Activated naive CD4-positive, alpha-beta T cell treated with anti-CD3 and anti-CD28 coated beads, Interleukin-2, amount 10 ng/mL, durations not matched to agents 7 days and 5 days (primary cell): Measurements from ENCODE around the gene IL20.

Source experiments
- CTCF ChIA-PET: fragments of 350-600 bp; sonication (Branson Sonifier 250); formaldehyde crosslinking; loops from one replicate; lab custom pipeline; 2021; ENCODE audit warnings: antibody characterized with exemption; lab: Charles Lee
- DNase-seq: peaks from one replicate; pipeline ENCODE4 v3.0.0-alpha.2; 2020
- H3K27ac Mint-ChIP-seq: one replicate; pipeline ENCODE4 v1.8.0; 2021; ENCODE audit warnings: mild to moderate bottlenecking, moderate library complexity, mixed read lengths
- H3K27me3 Mint-ChIP-seq: one replicate; pipeline ENCODE4 v1.8.0; 2021; ENCODE audit warnings: mild to moderate bottlenecking, mixed read lengths
- H3K36me3 Mint-ChIP-seq: one replicate; pipeline ENCODE4 v1.8.0; 2021; ENCODE audit warnings: mixed read lengths
- H3K4me1 Mint-ChIP-seq: one replicate; pipeline ENCODE4 v1.8.0; 2021; ENCODE audit warnings: mixed read lengths
- H3K4me3 Mint-ChIP-seq: one replicate; pipeline ENCODE4 v1.8.0; 2021; ENCODE audit warnings: mild to moderate bottlenecking, moderate library complexity, mixed read lengths
- H3K9me3 Mint-ChIP-seq: one replicate; pipeline ENCODE4 v1.8.0; 2021; ENCODE audit warnings: mixed read lengths

IL20 gene

DNA sequence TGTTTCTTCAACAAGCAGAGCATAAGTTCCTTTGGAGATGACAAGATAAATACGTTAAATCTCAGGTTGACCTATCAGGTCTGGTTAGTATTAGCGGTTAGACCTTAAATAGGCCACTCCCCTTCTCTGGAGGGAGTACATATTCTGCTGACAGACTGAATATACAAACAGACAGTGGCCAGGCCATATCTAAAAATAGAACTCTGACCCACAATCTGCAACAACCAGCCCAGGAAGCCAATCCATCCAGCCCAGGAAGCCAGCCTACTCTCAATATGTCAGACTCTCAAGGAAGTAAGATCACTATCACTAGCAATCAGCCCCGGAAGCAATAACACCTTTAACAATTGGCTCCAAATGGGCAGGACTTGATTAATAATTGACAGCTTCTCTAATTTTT lies 6.7 kb downstream of the IL20 start:
- no peak overlapping the region for H3K4me3 Mint-ChIP-seq
- no peak for DNase-seq
- no peak overlapping the region for H3K27ac Mint-ChIP-seq
- CTCF ChIA-PET = interaction anchor here (1.7 kb wide), 1 partner anchor 63 kb away, joined by 5 read pairs; no protein-coding TSS in a partner anchor
- peaks cover 18% of the 10 kb centered on the region for H3K36me3 Mint-ChIP-seq
- peaks cover 37% of the 10 kb centered on the region for H3K9me3 Mint-ChIP-seq
- peaks cover 39% of the 10 kb centered on the region for H3K27me3 Mint-ChIP-seq
- peaks cover 2% of the 10 kb centered on the region for H3K4me1 Mint-ChIP-seq

DNA sequence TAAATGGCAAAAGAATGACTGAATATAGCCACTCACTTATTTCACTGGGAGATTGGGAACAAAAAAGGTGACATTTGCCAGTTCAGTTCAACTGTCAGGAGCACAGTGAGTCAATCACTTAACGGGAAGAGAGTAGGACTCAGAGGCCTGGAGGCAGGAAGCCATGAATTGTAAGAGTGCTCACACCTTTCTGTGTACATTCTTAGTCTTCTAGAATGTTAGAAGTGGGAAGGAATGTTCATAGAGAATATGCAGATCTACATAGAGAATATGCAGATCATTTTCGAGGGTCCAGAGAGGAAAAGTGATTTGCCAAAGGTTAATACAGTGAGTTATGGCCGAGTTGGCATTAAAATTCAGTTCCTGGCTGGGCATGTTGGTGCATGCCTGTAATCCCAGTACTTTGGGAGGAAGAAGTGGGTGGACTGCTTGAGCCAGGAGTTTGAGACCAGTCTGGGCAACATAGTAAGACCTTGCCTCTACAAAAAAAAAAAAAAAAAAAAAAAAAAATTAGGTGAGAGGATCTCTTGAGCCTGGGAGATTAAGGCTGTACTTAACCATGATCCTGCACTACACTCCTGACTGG lies 8.3 kb downstream of the IL20 start:
- H3K36me3 Mint-ChIP-seq = peaks cover 27% of the 10 kb centered on the region
- no peak overlapping the region for H3K27ac Mint-ChIP-seq
- no peak for DNase-seq
- H3K9me3 Mint-ChIP-seq = peaks cover 49% of the 10 kb centered on the region
- peaks cover 2% of the 10 kb centered on the region for H3K4me1 Mint-ChIP-seq
- no peak overlapping the region for H3K4me3 Mint-ChIP-seq
- CTCF ChIA-PET = interaction anchor here (1.2 kb wide), 1 partner anchor 14 kb away, joined by 3 read pairs; no protein-coding TSS in a partner anchor
- peaks cover 33% of the 10 kb centered on the region for H3K27me3 Mint-ChIP-seq

DNA sequence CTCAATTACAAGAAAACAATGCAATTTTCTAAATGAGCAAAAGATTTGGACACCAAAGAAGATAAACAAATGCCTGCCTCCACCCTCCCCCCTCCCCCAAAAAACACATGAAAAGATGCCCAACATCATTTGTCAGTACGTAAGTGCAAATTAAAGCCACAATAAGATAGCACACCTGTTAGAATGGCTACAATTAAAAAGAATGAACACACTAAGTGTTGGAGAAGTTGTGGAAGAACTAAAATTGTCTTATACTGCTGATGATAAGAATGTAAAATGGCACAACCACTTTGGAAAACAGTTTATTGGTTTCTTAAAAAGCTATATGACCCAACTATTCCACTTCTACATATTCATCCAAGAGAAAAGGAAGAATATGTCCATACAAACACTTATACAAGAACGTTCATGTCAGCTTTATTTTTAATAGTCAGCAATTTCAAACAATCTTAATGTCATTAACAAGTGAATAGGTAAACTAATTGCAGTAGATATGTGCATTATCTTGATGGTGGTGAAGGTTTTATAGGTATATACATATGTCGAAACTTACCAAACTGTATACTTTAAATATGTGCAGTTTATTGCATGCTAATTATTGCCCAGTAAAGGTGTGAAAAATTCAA lies 10.4 kb downstream of the IL20 start:
- Mint-ChIP-seq H3K4me3 (no peak overlapping the region), H3K9me3 (peaks cover 55% of the 10 kb centered on the region)
- no peak for DNase-seq

DNA sequence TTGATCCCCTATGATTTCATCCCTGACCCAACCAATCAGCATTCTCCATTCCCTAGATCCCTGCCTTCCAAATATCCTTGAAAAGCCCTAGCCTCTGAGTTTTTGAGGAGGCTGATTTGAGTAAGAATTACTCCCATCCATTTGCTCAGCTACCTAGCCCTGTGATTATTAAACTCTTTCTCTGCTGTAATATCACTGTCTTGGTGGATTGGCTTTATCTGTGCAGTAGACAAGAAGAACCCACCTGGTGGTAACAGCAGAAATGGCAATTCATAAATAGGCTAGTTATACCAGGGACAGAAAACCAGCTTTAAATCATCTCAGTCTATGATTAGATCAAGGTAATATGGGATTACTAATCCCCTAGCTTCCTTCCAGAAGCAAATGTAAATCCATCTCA lies 13.0 kb downstream of the IL20 start:
- peaks cover 36% of the 10 kb centered on the region for H3K9me3 Mint-ChIP-seq
- peaks cover 14% of the 10 kb centered on the region for H3K27me3 Mint-ChIP-seq
- no peak for DNase-seq
- H3K4me3 Mint-ChIP-seq = no peak overlapping the region
- no peaks in the 10 kb centered on the region for H3K4me1 Mint-ChIP-seq
- H3K27ac Mint-ChIP-seq = no peak overlapping the region
- peaks cover 17% of the 10 kb centered on the region for H3K36me3 Mint-ChIP-seq
- CTCF ChIA-PET = interaction anchor here (0.7 to 2.1 kb wide), 8 partner anchors 10 to 128 kb away, joined by 3 to 6 read pairs (median 4); partner anchors contain the start of gene IL20

More for the DNA sequence above, 10.4 kb downstream of the IL20 start:
- Mint-ChIP-seq H3K36me3 (peaks cover 27% of the 10 kb centered on the region), H3K27me3 (peaks cover 15% of the 10 kb centered on the region), H3K27ac (no peak overlapping the region), H3K4me1 (no peaks in the 10 kb centered on the region)
- CTCF ChIA-PET = no interaction called here

DNA sequence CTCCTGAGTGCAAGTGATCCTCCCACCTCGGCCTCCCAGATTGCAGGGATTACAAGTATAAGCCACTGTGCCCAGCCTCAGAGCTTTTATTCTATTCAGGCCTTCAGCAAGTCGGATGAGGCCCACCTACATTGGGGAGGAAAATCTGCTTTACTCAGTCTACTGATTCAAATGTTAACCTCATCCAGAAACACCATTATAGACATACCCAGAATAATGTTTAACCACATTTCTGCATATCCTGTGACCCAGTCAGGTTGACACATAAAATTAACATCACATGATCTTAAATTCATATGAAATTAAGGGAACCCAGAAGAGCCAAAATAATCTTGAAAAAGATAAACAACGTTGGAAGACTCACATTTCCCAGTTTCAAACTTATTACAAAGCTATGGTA lies 14.9 kb downstream of the IL20 start:
- no peak for DNase-seq
- CTCF ChIA-PET = interaction anchor here (2.4 kb wide), 1 partner anchor 32 kb away, joined by 6 read pairs; no protein-coding TSS in a partner anchor
- Mint-ChIP-seq H3K36me3 (peaks cover 13% of the 10 kb centered on the region), H3K27ac (no peak overlapping the region), H3K4me1 (no peaks in the 10 kb centered on the region), H3K4me3 (no peak overlapping the region), H3K27me3 (peaks cover 19% of the 10 kb centered on the region), H3K9me3 (peaks cover 31% of the 10 kb centered on the region)

DNA sequence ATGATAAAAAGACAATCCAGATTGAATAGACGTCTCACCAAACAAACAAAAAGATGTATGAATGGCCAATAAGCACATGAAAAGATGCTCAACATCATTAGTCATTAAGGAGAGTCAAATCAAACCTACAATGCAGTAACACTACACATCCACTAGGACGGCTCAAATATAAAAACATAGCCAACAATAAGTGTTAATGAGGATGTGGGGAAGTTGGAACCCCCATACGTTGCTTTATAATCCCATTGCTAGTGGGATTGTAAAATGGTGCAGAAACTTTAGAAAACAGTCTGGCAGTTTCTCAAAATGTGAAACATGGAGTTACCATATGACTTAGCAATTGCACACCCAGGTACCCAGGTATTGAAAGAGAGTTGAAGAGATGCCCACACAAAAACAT lies 17.1 kb downstream of the IL20 start:
- Mint-ChIP-seq H3K36me3 (peaks cover 7% of the 10 kb centered on the region), H3K27me3 (peaks cover 25% of the 10 kb centered on the region), H3K4me3 (no peak overlapping the region), H3K27ac (no peak overlapping the region), H3K4me1 (peaks cover 2% of the 10 kb centered on the region), H3K9me3 (peaks cover 16% of the 10 kb centered on the region)
- CTCF ChIA-PET = interaction anchor here (2.0 kb wide), 1 partner anchor 17 kb away, joined by 9 read pairs; the partner anchor contains the start of gene IL20
- no peak for DNase-seq

DNA sequence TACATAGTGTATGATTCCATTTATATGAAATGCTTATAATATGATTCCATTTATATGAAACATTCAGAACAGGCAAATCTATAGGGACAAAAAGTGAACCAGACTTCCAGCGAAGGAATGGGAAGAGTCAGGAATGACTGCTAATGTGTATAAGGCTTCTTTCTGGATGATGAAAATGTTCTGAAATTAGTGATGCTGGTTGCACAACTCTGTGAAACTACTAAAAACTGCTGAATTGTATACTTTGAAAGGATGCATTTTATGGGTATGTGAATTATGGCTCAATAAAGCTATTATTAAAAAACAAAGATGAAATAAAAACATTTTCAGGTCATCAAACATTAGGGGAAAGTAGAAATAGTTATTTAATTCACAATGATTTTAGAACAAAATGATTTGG lies 17.7 kb downstream of the IL20 start:
- CTCF ChIA-PET = interaction anchor here (0.8 to 2.0 kb wide), 3 partner anchors 18 to 73 kb away, joined by 3 to 9 read pairs (median 8); partner anchors contain the start of genes FCMR and IL20
- no peak for DNase-seq
- Mint-ChIP-seq H3K4me3 (no peak overlapping the region), H3K27me3 (peaks cover 25% of the 10 kb centered on the region), H3K4me1 (peaks cover 2% of the 10 kb centered on the region), H3K27ac (no peak overlapping the region), H3K9me3 (peaks cover 12% of the 10 kb centered on the region), H3K36me3 (peaks cover 5% of the 10 kb centered on the region)

DNA sequence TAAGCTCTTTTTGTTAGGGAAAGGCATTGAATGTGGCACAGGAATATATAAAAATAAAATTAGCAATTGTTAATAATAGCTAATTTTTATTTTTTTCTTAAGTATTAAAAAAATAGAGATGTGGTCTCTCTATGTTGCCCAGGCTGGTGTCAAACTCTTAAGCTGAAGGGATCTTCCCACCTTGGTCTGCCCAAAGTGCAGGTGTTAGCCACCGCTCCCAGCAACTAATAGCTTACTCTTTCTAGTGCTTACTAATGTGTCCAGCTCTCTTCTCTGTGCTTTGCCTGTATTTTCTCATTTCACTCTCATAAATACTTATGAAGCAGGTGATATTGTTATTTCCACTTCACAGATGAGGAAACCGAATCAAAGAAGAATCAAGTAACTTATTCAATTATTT lies 18.5 kb downstream of the IL20 start:
- CTCF ChIA-PET = interaction anchor here (0.8 to 2.0 kb wide), 7 partner anchors 18 to 157 kb away, joined by 3 to 9 read pairs (median 4); partner anchors contain the start of genes FCMR and IL20
- Mint-ChIP-seq H3K36me3 (no peaks in the 10 kb centered on the region), H3K27ac (no peak overlapping the region), H3K9me3 (peaks cover 6% of the 10 kb centered on the region), H3K27me3 (peaks cover 26% of the 10 kb centered on the region), H3K4me3 (no peak overlapping the region), H3K4me1 (peaks cover 5% of the 10 kb centered on the region)
- DNase-seq = no peak

DNA sequence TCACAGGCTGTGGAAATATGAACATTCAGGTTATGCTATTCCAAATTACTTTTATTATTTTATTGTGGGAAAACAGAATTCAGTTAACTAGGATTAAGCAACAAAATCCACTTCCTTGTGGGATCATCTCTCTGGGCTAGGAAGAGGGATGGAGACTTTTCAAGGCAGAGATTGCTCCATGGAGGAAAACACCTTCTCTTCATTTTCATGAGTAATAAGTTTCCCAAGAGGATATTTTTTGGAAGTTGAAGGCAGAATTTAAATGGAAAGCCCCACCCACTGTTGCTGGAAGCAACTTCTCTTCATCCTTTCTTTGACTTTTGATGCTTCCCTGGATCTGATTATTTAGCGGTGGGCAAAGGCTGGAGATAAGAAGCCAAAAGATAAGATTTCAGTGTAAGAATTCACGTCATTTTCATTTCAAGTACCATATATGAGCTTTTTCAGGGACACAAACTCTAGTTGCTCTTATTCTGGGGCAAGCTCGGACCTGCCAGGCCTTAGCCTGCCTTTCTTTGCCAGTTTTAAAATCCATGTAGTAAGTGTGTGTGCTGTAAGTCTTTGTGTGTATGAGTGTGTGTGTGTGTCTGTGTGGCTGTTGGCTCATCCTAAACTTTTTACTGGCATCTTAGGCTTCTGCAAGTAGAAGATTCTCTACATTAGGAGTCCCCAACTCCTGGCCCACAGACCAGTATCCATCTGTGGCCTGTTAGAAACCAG lies 20.1 kb downstream of the IL20 start:
- DNase-seq = no peak
- no peak overlapping the region for H3K4me3 Mint-ChIP-seq
- no peaks in the 10 kb centered on the region for H3K36me3 Mint-ChIP-seq
- CTCF ChIA-PET = interaction anchor here (0.9 to 1.4 kb wide), 3 partner anchors 9 to 96 kb away, joined by 4 to 5 read pairs (median 4); partner anchors contain the start of gene IL20
- H3K9me3 Mint-ChIP-seq = no peaks in the 10 kb centered on the region
- H3K27me3 Mint-ChIP-seq = peaks cover 31% of the 10 kb centered on the region
- H3K4me1 Mint-ChIP-seq = peaks cover 20% of the 10 kb centered on the region
- no peak overlapping the region for H3K27ac Mint-ChIP-seq

DNA sequence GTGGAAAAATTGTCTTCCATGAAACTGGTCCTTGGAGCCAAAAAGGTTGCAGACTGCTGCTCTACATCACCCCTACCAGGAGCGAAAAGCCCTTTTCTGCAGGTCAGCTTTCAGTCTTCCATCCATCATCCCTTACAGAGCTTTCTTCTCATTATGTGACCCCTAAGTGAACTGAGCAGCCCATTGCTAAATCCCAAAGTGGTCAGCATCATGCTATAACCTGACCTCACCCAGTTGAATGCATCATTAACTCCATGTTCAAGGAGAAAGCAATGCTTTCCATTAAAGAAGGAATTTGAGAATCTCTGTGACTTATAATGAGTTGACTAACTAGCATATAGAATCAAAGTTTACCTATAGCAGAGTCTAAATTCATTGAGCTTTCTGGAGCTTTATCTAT lies 21.4 kb downstream of the IL20 start:
- H3K27ac Mint-ChIP-seq = no peak overlapping the region
- peaks cover 4% of the 10 kb centered on the region for H3K36me3 Mint-ChIP-seq
- H3K4me3 Mint-ChIP-seq = no peak overlapping the region
- CTCF ChIA-PET = interaction anchor here (0.6 to 1.2 kb wide), 5 partner anchors 21 to 420 kb away, joined by 3 read pairs; no protein-coding TSS in a partner anchor
- H3K9me3 Mint-ChIP-seq = peaks cover 4% of the 10 kb centered on the region
- H3K27me3 Mint-ChIP-seq = peaks cover 31% of the 10 kb centered on the region
- no peak for DNase-seq
- H3K4me1 Mint-ChIP-seq = peaks cover 34% of the 10 kb centered on the region

DNA sequence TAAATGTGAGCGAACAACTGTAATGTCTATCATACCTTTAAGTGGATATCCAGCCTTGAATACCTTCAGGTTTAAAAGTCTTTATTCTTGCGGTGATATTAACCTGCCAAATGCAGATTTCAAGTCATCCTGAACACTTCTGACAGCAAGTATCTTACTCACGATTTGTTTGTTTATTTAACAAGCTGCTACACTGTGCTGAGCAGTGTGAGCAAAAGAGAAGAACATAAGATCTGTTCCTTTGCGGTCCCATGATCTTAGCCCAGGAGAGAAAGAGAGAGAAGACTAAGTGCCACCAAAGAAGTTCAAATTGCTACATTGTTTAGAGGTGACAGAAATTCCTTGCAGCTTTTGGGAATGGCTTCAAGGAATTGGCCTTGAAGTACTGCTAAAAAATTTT lies 22.3 kb downstream of the IL20 start:
- peaks cover 4% of the 10 kb centered on the region for H3K36me3 Mint-ChIP-seq
- no peak overlapping the region for H3K4me3 Mint-ChIP-seq
- H3K9me3 Mint-ChIP-seq = peaks cover 4% of the 10 kb centered on the region
- DNase-seq = no peak
- CTCF ChIA-PET = interaction anchor here (1.2 kb wide), 2 partner anchors 23 to 24 kb away, joined by 3 read pairs; no protein-coding TSS in a partner anchor
- H3K4me1 Mint-ChIP-seq = peaks cover 35% of the 10 kb centered on the region
- H3K27ac Mint-ChIP-seq = no peak overlapping the region
- H3K27me3 Mint-ChIP-seq = peaks cover 31% of the 10 kb centered on the region

DNA sequence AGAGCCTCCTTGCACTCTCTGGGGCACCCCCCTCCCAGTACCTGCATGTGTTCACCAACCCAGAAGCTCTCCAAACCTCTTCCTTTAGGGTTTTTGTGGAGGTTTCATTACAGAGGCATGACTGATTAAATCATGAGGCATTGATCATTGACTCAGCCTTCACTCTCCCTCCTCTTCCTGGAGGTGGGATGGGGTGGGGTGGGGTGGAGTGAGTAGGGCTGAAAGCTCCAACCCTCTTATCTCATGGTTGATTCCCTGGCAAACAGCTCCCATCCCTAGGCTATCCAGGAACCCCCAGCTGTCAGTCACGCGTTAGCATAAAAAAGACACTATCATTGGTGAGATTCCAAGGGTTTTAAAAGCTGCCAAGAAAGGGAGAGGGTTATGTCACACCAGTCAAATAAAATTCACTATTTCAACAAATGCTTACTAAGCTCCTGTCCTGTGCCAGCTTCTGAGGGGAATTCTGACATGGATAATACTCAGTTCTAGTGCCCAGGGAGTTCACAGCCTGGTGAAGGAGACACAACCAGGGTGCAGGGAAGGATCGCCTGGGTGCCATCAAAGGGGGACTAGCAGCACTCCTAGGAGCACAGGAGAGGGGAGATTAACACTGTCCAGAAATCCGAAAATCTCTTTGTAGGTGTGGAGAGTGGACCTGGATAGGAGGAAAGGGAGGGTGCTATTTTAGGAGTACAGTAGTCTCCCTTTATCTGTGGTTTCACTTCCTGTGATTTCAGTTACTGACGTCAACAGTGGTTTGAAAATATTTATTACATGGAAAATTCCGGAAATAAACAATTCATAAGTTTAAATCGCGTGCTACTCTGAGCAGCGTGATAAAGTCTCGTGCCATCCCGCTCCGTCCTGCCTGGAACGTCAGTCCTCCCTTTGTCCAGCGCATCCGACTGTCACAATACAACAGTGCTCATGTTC lies 25.0 kb downstream of the IL20 start:
- Mint-ChIP-seq H3K27ac (peak overlapping the region; percentile 84), H3K4me1 (peaks cover 43% of the 10 kb centered on the region), H3K4me3 (no peak overlapping the region), H3K27me3 (peaks cover 22% of the 10 kb centered on the region), H3K9me3 (peaks cover 4% of the 10 kb centered on the region), H3K36me3 (peaks cover 5% of the 10 kb centered on the region)
- DNase-seq = no peak
- CTCF ChIA-PET = interaction anchor here (0.5 to 1.5 kb wide), 2 partner anchors 22 to 26 kb away, joined by 4 read pairs; no protein-coding TSS in a partner anchor

DNA sequence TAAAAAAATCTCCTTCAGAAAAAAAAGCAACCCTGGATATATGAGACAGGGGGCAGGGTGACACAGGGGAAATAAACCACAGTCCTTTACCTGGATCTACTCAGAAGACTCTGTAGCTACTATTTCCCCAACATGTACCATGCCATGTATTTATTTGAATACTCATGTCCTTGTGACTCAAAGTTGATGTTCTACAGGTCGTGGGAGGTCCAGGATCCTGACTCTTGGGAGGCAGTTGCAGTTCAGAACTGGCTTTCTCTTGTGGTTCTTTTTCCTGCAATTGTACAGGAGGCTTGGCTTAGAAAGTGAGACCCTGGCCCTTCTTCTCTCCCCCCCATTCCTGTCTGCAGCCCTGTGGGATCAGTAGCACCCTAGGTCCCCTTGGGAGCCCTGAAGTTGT lies 26.0 kb downstream of the IL20 start:
- no peak for DNase-seq
- Mint-ChIP-seq H3K27me3 (peaks cover 15% of the 10 kb centered on the region), H3K4me3 (no peak overlapping the region), H3K9me3 (peaks cover 4% of the 10 kb centered on the region), H3K4me1 (peaks cover 43% of the 10 kb centered on the region), H3K36me3 (peaks cover 5% of the 10 kb centered on the region), H3K27ac (no peak overlapping the region)
- CTCF ChIA-PET = interaction anchor here (1.2 kb wide), 1 partner anchor 9 kb away, joined by 3 read pairs; no protein-coding TSS in a partner anchor
